Gastrocnemius medialis (tissue), 4 donors: Measurements from ENCODE around the gene DND1. TPM values are rescaled to one million over a fixed set of nuclear protein-coding genes. Genes with fewer than 3 reads are reported as not detected.
"Not testable (repeated sequence)": the region's sequence is repeated elsewhere in the genome, so short reads cannot be mapped to it uniquely, and the experiment has no call there.

Experiments used
- ATAC-seq, 2 donors: fragments of 150-250 bp; one replicate each; pipeline ENCODE4 v1.9.1; 2016
- DNase-seq, 2 donors: peaks; one replicate each; pipeline ENCODE4 v3.0.0-alpha.2; 2019
- H3K27ac ChIP-seq, 4 donors: fragments of 200-600 bp; sonication (generic); 1 replicate in 1 of 4; 2 replicates in 3 of 4; pipeline ENCODE4 v1.5.1; 2016 to 2018; ENCODE audit warnings: mild to moderate bottlenecking in 2 of 4, moderate library complexity in 1 of 4
- H3K27me3 ChIP-seq, 3 donors: fragments of 200-600 bp; sonication (generic) in 2 of 3; 1 replicate in 1 of 3; 2 replicates in 2 of 3; pipeline versions ENCODE4 v1.5.1 to v1.6.0; 2016 to 2019; ENCODE audit warnings: mild to moderate bottlenecking in 1 of 3, moderate library complexity in 1 of 3
- H3K36me3 ChIP-seq, 2 donors: fragments of 200-600 bp; sonication (generic) in 1 of 2; one replicate each; pipeline ENCODE4 v1.5.1; 2017 to 2018
- H3K4me1 ChIP-seq, 2 donors: fragments of 200-600 bp; sonication (generic) in 1 of 2; one replicate each; pipeline ENCODE4 v1.5.1; 2016 to 2017; ENCODE audit warnings: mild to moderate bottlenecking in 2 of 2
- H3K4me3 ChIP-seq, 4 donors: fragments of 200-600 bp; sonication (generic) in 3 of 4; 1 replicate in 1 of 4; 2 replicates in 3 of 4; pipeline ENCODE4 v1.5.1; 2016 to 2019; ENCODE audit warnings: mild to moderate bottlenecking in 2 of 4
- H3K9me3 ChIP-seq, 3 donors: fragments of 200-600 bp; sonication (generic) in 2 of 3; 1 replicate in 1 of 3; 2 replicates in 2 of 3; pipeline ENCODE4 v1.5.1; 2016 to 2019
- CTCF ChIP-seq, 5 experiments: fragments of 450-650 bp in 3 of 5; fragments of 200-600 bp in 2 of 5; sonication (generic) in 2 of 5; IDR thresholded peaks in 4 of 5; conservative IDR thresholded peaks in 1 of 5; 1 replicate in 4 of 5; 2 replicates in 1 of 5; pipeline ENCODE4 v1.5.1; 2016 to 2019; ENCODE audit warnings: antibody characterized with exemption in 5 of 5, mild to moderate bottlenecking in 3 of 5, moderate library complexity in 3 of 5
- POLR2A ChIP-seq, 2 donors: fragments of 450-650 bp; IDR thresholded peaks; one replicate each; pipeline ENCODE4 v1.6.1; 2017; ENCODE audit warnings: antibody characterized with exemption in 2 of 2, mild to moderate bottlenecking in 2 of 2, moderate library complexity in 2 of 2
- in situ Hi-C, 4 donors: fragments of 200-750 bp; cut with MboI; loops; one replicate each; pipeline versions ENCODE4 v1.15.0 to v1.8.0; 2017; ENCODE audit warnings: low sequenced_read_pairs in 4 of 4
- intact Hi-C: fragments of 100-400 bp; cut with DNase I; formaldehyde crosslinking; loops from one replicate; pipeline ENCODE4 v1.15.1; 2023; ENCODE audit warnings: low total_unique reads
- total RNA-seq, 4 donors: library from RNA; depleted of rRNA; stranded (reverse); fragments of >200 nt; gene quantifications; one replicate each; pipeline versions ENCODE4 v1.1.0 to v1.2.3, GENCODE V29; 2016

Gene DND1
- total RNA-seq, 4 donors from 2014 or later: 0.20 to 5.0 (median 1.8) TPM; not detected in 1

GRCh38 chr5:140672455-140673186, 755 bp downstream of the DND1 start:
- in situ Hi-C loops: loop anchor here in 1 of 4 donors (25.0 kb wide), 1 partner anchor 260 kb away; the partner anchor contains the start of gene ANKHD1
- Histone ChIP-seq H3K9me3 (no peaks in the 10 kb centered on the region), H3K4me1 (no peaks in the 10 kb centered on the region), H3K36me3 (peaks cover 0 to 76% of the 10 kb centered on the region in 2 donors), H3K27ac (no peak overlapping the region), H3K4me3 (no peak overlapping the region), H3K27me3 (no peaks in the 10 kb centered on the region)
- intact Hi-C loops: no loop called here
- ATAC-seq: no peak
- no peak for DNase-seq
- TF ChIP-seq POLR2A (IDR thresholded peaks at IDR 0.05) (no peak), CTCF (IDR thresholded peaks at IDR 0.05 in 4 of 5, conservative IDR thresholded peaks at IDR 0.05 in 1 of 5) (no peak)

GRCh38 chr5:140671472-140672125, 1.8 kb downstream of the DND1 start:
- intact Hi-C loops (no loop called here), in situ Hi-C loops (loop anchor here in 1 of 4 donors (25.0 kb wide), 1 partner anchor 259 kb away; the partner anchor contains the start of gene ANKHD1)
- Histone ChIP-seq H3K9me3 (no peaks in the 10 kb centered on the region), H3K27me3 (no peaks in the 10 kb centered on the region), H3K4me1 (no peaks in the 10 kb centered on the region), H3K4me3 (no peak overlapping the region), H3K27ac (no peak overlapping the region), H3K36me3 (peaks cover 0 to 75% of the 10 kb centered on the region in 2 donors)
- ATAC-seq: no peak
- TF ChIP-seq CTCF (IDR thresholded peaks at IDR 0.05 in 4 of 5, conservative IDR thresholded peaks at IDR 0.05 in 1 of 5) (no peak), POLR2A (IDR thresholded peaks at IDR 0.05) (no peak)
- DNase-seq: no peak

GRCh38 chr5:140671035-140671434, 2.3 kb downstream of the DND1 start:
- H3K4me1 ChIP-seq, ATAC-seq, DNase-seq, H3K9me3 ChIP-seq, H3K27me3 ChIP-seq, H3K27ac ChIP-seq, intact Hi-C loops, H3K4me3 ChIP-seq: not testable (repeated sequence)
- peaks cover 0 to 70% of the 10 kb centered on the region in 2 donors for H3K36me3 ChIP-seq
- in situ Hi-C loops: loop anchor here in 1 of 4 donors (25.0 kb wide), 1 partner anchor 259 kb away; the partner anchor contains the start of gene ANKHD1

GRCh38 chr5:140664359-140665119, 8.8 kb downstream of the DND1 start, which contains the start of gene WDR55:
Gene WDR55 (plus strand): TSS chr5:140664904. CDS start chr5:140664913, 9 bp downstream.
- ATAC-seq: peak; percentile 95
- Histone ChIP-seq H3K9me3 (no peaks in the 10 kb centered on the region), H3K27me3 (no peaks in the 10 kb centered on the region), H3K27ac (peak within 1 kb of the TSS; percentile 92 to 98 (median 98)), H3K4me3 (peak within 1 kb of the TSS; percentile 79 to 90 (median 82)), H3K4me1 (peaks cover 16 to 20% of the 10 kb centered on the region in 2 donors), H3K36me3 (peaks cover 3 to 62% of the 10 kb centered on the region in 2 donors)
- in situ Hi-C loops: loop anchor here in 1 of 4 donors (25.0 kb wide), 1 partner anchor 252 kb away; the partner anchor contains the start of gene ANKHD1
- DNase-seq: peak; percentile 94 to 96
- no peak for TF ChIP-seq CTCF (IDR thresholded peaks at IDR 0.05 in 4 of 5, conservative IDR thresholded peaks at IDR 0.05 in 1 of 5)
- peak; percentile 76 to 84 for TF ChIP-seq POLR2A (IDR thresholded peaks at IDR 0.05)
- intact Hi-C loops: loop anchor here (1.0 to 10.0 kb wide), 4 partner anchors 17 to 490 kb away; partner anchors contain the start of genes CYSTM1, HARS1, HARS2 and IK
